ENCODE data around the gene MAX.

The MAX gene

GRCh38 chr14:65102441-65103149 lies at the start of gene MAX:
MAX (minus strand) TSS chr14:65102517; CDS start chr14:65102339, 178 bp downstream.
- DNase-seq, result peak; percentile 99

GRCh38 chr14:65151609-65151956 lies 49.3 kb upstream of the MAX start:
- DNase-seq, result no peak

GRCh38 chr14:65150898-65151608 lies 48.7 kb upstream of the MAX start:
- no peak for DNase-seq

- no peak for DNase-seq
Observed at GRCh38 chr14:65149116-65149515, 46.8 kb upstream of the MAX start.

- DNase-seq, result no peak
Observed at GRCh38 chr14:65144170-65144569, 41.9 kb upstream of the MAX start.

- no peak for DNase-seq
Observed at GRCh38 chr14:65142914-65143625, 40.8 kb upstream of the MAX start.

- no peak for DNase-seq
Observed at GRCh38 chr14:65142429-65142828, 40.1 kb upstream of the MAX start.

GRCh38 chr14:65141523-65141922 lies 39.2 kb upstream of the MAX start:
- DNase-seq, result no peak

GRCh38 chr14:65137648-65138307 lies 35.5 kb upstream of the MAX start:
- no peak for DNase-seq

- DNase-seq, result peak; percentile 70
Observed at GRCh38 chr14:65134651-65135579, 32.6 kb upstream of the MAX start.

- DNase-seq, result no peak
Observed at GRCh38 chr14:65132855-65133254, 30.5 kb upstream of the MAX start.

GRCh38 chr14:65131301-65131701 lies 29.0 kb upstream of the MAX start:
- DNase-seq, result peak; percentile 4

GRCh38 chr14:65128096-65128495 lies 25.8 kb upstream of the MAX start:
- DNase-seq, result no peak

- DNase-seq, result peak; percentile 67
Observed at GRCh38 chr14:65117769-65118745, 15.7 kb upstream of the MAX start.

- no peak for DNase-seq
Observed at GRCh38 chr14:65115615-65116014, 13.3 kb upstream of the MAX start.

- no peak for DNase-seq
Observed at GRCh38 chr14:65110525-65110924, 8.2 kb upstream of the MAX start.

GRCh38 chr14:65109357-65109756 lies 7.0 kb upstream of the MAX start:
- DNase-seq, result no peak

GRCh38 chr14:65107200-65107599 lies 4.9 kb upstream of the MAX start:
- DNase-seq, result no peak

GRCh38 chr14:65106736-65107135 lies 4.4 kb upstream of the MAX start:
- DNase-seq, result no peak

GRCh38 chr14:65106316-65106715 lies 4.0 kb upstream of the MAX start:
- DNase-seq, result no peak

- no peak for DNase-seq
Observed at GRCh38 chr14:65104791-65105190, 2.5 kb upstream of the MAX start.
